Tibial nerve (tissue), 4 donors: ENCODE measurements around the gene TRMU. TPM values are rescaled to one million over a fixed set of nuclear protein-coding genes. Genes with fewer than 3 reads are reported as not detected.

Source experiments
- DNase-seq, 2 donors: peaks; one replicate each; pipeline ENCODE4 v3.0.0-alpha.2; 2019; ENCODE audit warnings: low spot score in 2 of 2
- H3K27ac ChIP-seq, 4 donors: fragments of 200-600 bp; sonication (generic) in 3 of 4; one replicate each; pipeline ENCODE4 v1.5.1; 2017 to 2019; ENCODE audit warnings: mild to moderate bottlenecking in 1 of 4
- H3K27me3 ChIP-seq, 2 donors: fragments of 200-600 bp; sonication (generic) in 1 of 2; one replicate each; pipeline versions ENCODE4 v1.5.1 to v1.6.0; 2017 to 2019
- H3K36me3 ChIP-seq, 3 donors: fragments of 200-600 bp; sonication (generic); one replicate each; pipeline ENCODE4 v1.5.1; 2018 to 2019
- H3K4me1 ChIP-seq, 4 donors: fragments of 200-600 bp; sonication (generic) in 3 of 4; one replicate each; pipeline ENCODE4 v1.5.1; 2017 to 2019
- H3K4me3 ChIP-seq, 4 donors: fragments of 200-600 bp; sonication (generic) in 3 of 4; one replicate each; pipeline ENCODE4 v1.5.1; 2017 to 2019; ENCODE audit warnings: mild to moderate bottlenecking in 1 of 4, moderate library complexity in 1 of 4
- H3K9me3 ChIP-seq, 4 donors: fragments of 200-600 bp; sonication (generic) in 3 of 4; one replicate each; pipeline ENCODE4 v1.5.1; 2017 to 2019
- CTCF ChIP-seq, 5 experiments: fragments of 200-600 bp in 3 of 5; fragments of 450-650 bp in 2 of 5; sonication (generic) in 3 of 5; IDR thresholded peaks; one replicate each; pipeline ENCODE4 v1.5.1; 2016 to 2019; ENCODE audit warnings: antibody characterized with exemption in 5 of 5, mild to moderate bottlenecking in 3 of 5, moderate library complexity in 2 of 5
- EP300 ChIP-seq, 2 donors: sonication (generic); formaldehyde crosslinking; IDR thresholded peaks; one replicate each; pipeline ENCODE4 v1.6.1; 2017; ENCODE audit warnings: antibody characterized with exemption in 2 of 2, mild to moderate bottlenecking in 1 of 2
- POLR2A ChIP-seq, 2 donors: fragments of 450-650 bp; IDR thresholded peaks; one replicate each; pipeline ENCODE4 v1.6.1; 2017; ENCODE audit warnings: antibody characterized with exemption in 2 of 2, mild to moderate bottlenecking in 2 of 2, moderate library complexity in 2 of 2
- WGBS, 2 donors: methylation state at CpG; one replicate each; pipeline ENCODE4 v1.1.5; 2018; 5-methylcytosine and 5-hydroxymethylcytosine counted together
- total RNA-seq, 4 donors: library from RNA; depleted of rRNA; stranded (reverse); fragments of >200 nt; gene quantifications; one replicate each; pipeline ENCODE4 v1.1.0, GENCODE V29; 2016

The TRMU gene
- total RNA-seq, 4 donors from 2014 or later, result 50.0 to 85.3 (median 64.5) TPM

- Histone ChIP-seq H3K27ac (no peak overlapping the region), H3K27me3 (no peaks in the 10 kb centered on the region), H3K4me1 (no peaks in the 10 kb centered on the region), H3K36me3 (peaks cover 0 to 93% (median 29%) of the 10 kb centered on the region in 3 donors), H3K4me3 (no peak overlapping the region), H3K9me3 (peaks cover 0 to 13% (median 0%) of the 10 kb centered on the region in 4 donors)
- WGBS, 2 donors, result 81 to 89% methylated on average over 12 of the region's 12 CpGs
- no peak for TF ChIP-seq CTCF (IDR thresholded peaks at IDR 0.05)
- no peak for TF ChIP-seq EP300 (IDR thresholded peaks at IDR 0.05)
- TF ChIP-seq POLR2A (IDR thresholded peaks at IDR 0.05), result no peak
- no peak for DNase-seq
Observed at GRCh38 chr22:46355996-46356471, 20.5 kb downstream of the TRMU start.

GRCh38 chr22:46356496-46357480, 21.3 kb downstream of the TRMU start:
- WGBS, 2 donors, result 88% methylated on average over 19 of the region's 23 CpGs
- no peak for TF ChIP-seq EP300 (IDR thresholded peaks at IDR 0.05)
- no peak for TF ChIP-seq POLR2A (IDR thresholded peaks at IDR 0.05)
- TF ChIP-seq CTCF (IDR thresholded peaks at IDR 0.05), result no peak
- H3K36me3 ChIP-seq, result peaks cover 0 to 85% (median 22%) of the 10 kb centered on the region in 3 donors

GRCh38 chr22:46357711-46358520, 22.4 kb downstream of the TRMU start:
- 82 to 91% methylated on average over 11 to 17 of the region's 19 CpGs for WGBS, 2 donors
- H3K27me3 ChIP-seq, result no peaks in the 10 kb centered on the region
- peaks cover 0 to 74% (median 13%) of the 10 kb centered on the region in 3 donors for H3K36me3 ChIP-seq
- no peak overlapping the region for H3K27ac ChIP-seq
- H3K9me3 ChIP-seq, result peaks cover 0 to 13% (median 0%) of the 10 kb centered on the region in 4 donors
- DNase-seq, result no peak
- H3K4me1 ChIP-seq, result no peaks in the 10 kb centered on the region
- TF ChIP-seq EP300 (IDR thresholded peaks at IDR 0.05) (no peak), POLR2A (IDR thresholded peaks at IDR 0.05) (no peak), CTCF (IDR thresholded peaks at IDR 0.05) (no peak)
- H3K4me3 ChIP-seq, result no peak overlapping the region

More at GRCh38 chr22:46356496-46357480, 21.3 kb downstream of the TRMU start:
- DNase-seq, result no peak
- Histone ChIP-seq H3K27me3 (no peaks in the 10 kb centered on the region), H3K9me3 (peaks cover 0 to 13% (median 0%) of the 10 kb centered on the region in 4 donors), H3K27ac (no peak overlapping the region), H3K4me3 (no peak overlapping the region), H3K4me1 (no peaks in the 10 kb centered on the region)

GRCh38 chr22:46358766-46359165, 23.3 kb downstream of the TRMU start:
- Histone ChIP-seq H3K4me3 (no peak overlapping the region), H3K36me3 (peaks cover 0 to 66% (median 9%) of the 10 kb centered on the region in 3 donors), H3K9me3 (peaks cover 0 to 13% (median 0%) of the 10 kb centered on the region in 4 donors), H3K27ac (no peak overlapping the region), H3K4me1 (no peaks in the 10 kb centered on the region), H3K27me3 (peaks cover 0 to 8% of the 10 kb centered on the region in 2 donors)
- WGBS, 2 donors, result 87 to 91% methylated on average over 6 of the region's 6 CpGs
- DNase-seq, result no peak
- no peak for TF ChIP-seq EP300 (IDR thresholded peaks at IDR 0.05)
- no peak for TF ChIP-seq POLR2A (IDR thresholded peaks at IDR 0.05)
- no peak for TF ChIP-seq CTCF (IDR thresholded peaks at IDR 0.05)
